ENCODE data around the gene ARHGAP22. TPM values are rescaled to one million over a fixed set of nuclear protein-coding genes. Genes with fewer than 3 reads are reported as not detected.

Gene ARHGAP22
- polyA plus RNA-seq, 1 experiment = 7.2 TPM

GRCh38 chr10:48439581-48440041 is 165.3 kb downstream of the ARHGAP22 start:
- CTCF ChIA-PET = interaction anchor here (0.9 to 1.2 kb wide), 2 partner anchors 117 to 217 kb away, joined by 3 read pairs; no protein-coding TSS in a partner anchor
- no peak overlapping the region for H3K4me3 ChIP-seq (ENCODE audit: low read depth, low read length)
- H3K36me3 ChIP-seq (ENCODE audit: control insufficient read depth, insufficient read depth, low read length) = peaks cover 2% of the 10 kb centered on the region
- POLR2A ChIA-PET = no interaction called here
- DNase-seq (ENCODE audit: low read depth) = no peak
- TF ChIP-seq CTCF (IDR thresholded peaks at IDR 0.05; ENCODE audit: insufficient read depth, low read depth, low read length) = no peak
- no peaks in the 10 kb centered on the region for H3K27me3 ChIP-seq (ENCODE audit: control insufficient read depth, insufficient read depth, low read length)

- H3K4me3 ChIP-seq (ENCODE audit: low read depth, low read length) = no peak overlapping the region
- peak; percentile 29 for DNase-seq (ENCODE audit: low read depth)
- no peaks in the 10 kb centered on the region for H3K27me3 ChIP-seq (ENCODE audit: control insufficient read depth, insufficient read depth, low read length)
- ChIA-PET POLR2A (no interaction called here), CTCF (interaction anchor here (1.2 kb wide), 1 partner anchor 218 kb away, joined by 3 read pairs; no protein-coding TSS in a partner anchor)
- H3K36me3 ChIP-seq (ENCODE audit: control insufficient read depth, insufficient read depth, low read length) = peaks cover 2% of the 10 kb centered on the region
- no peak for TF ChIP-seq CTCF (IDR thresholded peaks at IDR 0.05; ENCODE audit: insufficient read depth, low read depth, low read length)
Observed at GRCh38 chr10:48439031-48439430, 165.8 kb downstream of the ARHGAP22 start.

GRCh38 chr10:48437546-48437945 is 167.3 kb downstream of the ARHGAP22 start:
- ChIA-PET CTCF (interaction anchor here (1.1 kb wide), 1 partner anchor 218 kb away, joined by 4 read pairs; no protein-coding TSS in a partner anchor), POLR2A (no interaction called here)
- TF ChIP-seq CTCF (IDR thresholded peaks at IDR 0.05; ENCODE audit: insufficient read depth, low read depth, low read length) = no peak
- no peak for DNase-seq (ENCODE audit: low read depth)
- Histone ChIP-seq H3K36me3 (ENCODE audit: control insufficient read depth, insufficient read depth, low read length) (peaks cover 2% of the 10 kb centered on the region), H3K27me3 (ENCODE audit: control insufficient read depth, insufficient read depth, low read length) (no peaks in the 10 kb centered on the region), H3K4me3 (ENCODE audit: low read depth, low read length) (no peak overlapping the region)

GRCh38 chr10:48431871-48432270 is 173.0 kb downstream of the ARHGAP22 start:
- Histone ChIP-seq H3K36me3 (ENCODE audit: control insufficient read depth, insufficient read depth, low read length) (no peaks in the 10 kb centered on the region; the same call in none of the 2 replicates), H3K4me3 (ENCODE audit: low read depth, low read length) (no peak overlapping the region), H3K27me3 (ENCODE audit: control insufficient read depth, insufficient read depth, low read length) (no peaks in the 10 kb centered on the region)
- CTCF ChIA-PET = interaction anchor here (1.4 kb wide), 1 partner anchor 12 kb away, joined by 3 read pairs; no protein-coding TSS in a partner anchor
- no peak for TF ChIP-seq CTCF (IDR thresholded peaks at IDR 0.05; ENCODE audit: insufficient read depth, low read depth, low read length)
- POLR2A ChIA-PET = no interaction called here
- DNase-seq (ENCODE audit: low read depth) = no peak

GRCh38 chr10:48430402-48430993 is 174.4 kb downstream of the ARHGAP22 start:
- no peaks in the 10 kb centered on the region; the same call in 1 of the 2 replicates for H3K36me3 ChIP-seq (ENCODE audit: control insufficient read depth, insufficient read depth, low read length)
- ChIA-PET CTCF (interaction anchor here (1.4 kb wide), 1 partner anchor 10 kb away, joined by 3 read pairs; no protein-coding TSS in a partner anchor), POLR2A (no interaction called here)
- no peak overlapping the region for H3K4me3 ChIP-seq (ENCODE audit: low read depth, low read length)
- TF ChIP-seq CTCF (IDR thresholded peaks at IDR 0.05; ENCODE audit: insufficient read depth, low read depth, low read length) = no peak
- no peaks in the 10 kb centered on the region for H3K27me3 ChIP-seq (ENCODE audit: control insufficient read depth, insufficient read depth, low read length)
- no peak for DNase-seq (ENCODE audit: low read depth)

All from BJ (cell line).